HG02943 (cell line): ENCODE results near the gene OLIG1.

ENCODE experiments used
- ATAC-seq: cut with Tn5 transposase; IDR thresholded peaks from one replicate; pipeline ENCODE4 v1.9.1; 2021; ENCODE audit warnings: mild to moderate bottlenecking, low read depth, moderate library complexity; ENCODE audit not compliant: unreplicated experiment

OLIG1 gene

GRCh38 chr21:33030633-33031032 lies 39.3 kb upstream of the OLIG1 start:
- no peak for ATAC-seq

GRCh38 chr21:33031152-33031911 lies 38.6 kb upstream of the OLIG1 start:
- no peak for ATAC-seq

GRCh38 chr21:33032434-33033047 lies 37.4 kb upstream of the OLIG1 start:
- ATAC-seq = no peak

GRCh38 chr21:33033094-33033951 lies 36.6 kb upstream of the OLIG1 start:
- no peak for ATAC-seq

GRCh38 chr21:33033961-33034413 lies 36.0 kb upstream of the OLIG1 start:
- no peak for ATAC-seq

- ATAC-seq = no peak
Measured at GRCh38 chr21:33035147-33035546, 34.8 kb upstream of the OLIG1 start.

- no peak for ATAC-seq
Measured at GRCh38 chr21:33036430-33037162, 33.3 kb upstream of the OLIG1 start.

- ATAC-seq = no peak
Measured at GRCh38 chr21:33037501-33037900, 32.4 kb upstream of the OLIG1 start.

- no peak for ATAC-seq
Measured at GRCh38 chr21:33039536-33039935, 30.4 kb upstream of the OLIG1 start.

GRCh38 chr21:33040215-33040614 lies 29.7 kb upstream of the OLIG1 start:
- ATAC-seq = no peak

GRCh38 chr21:33041981-33042380 lies 28.0 kb upstream of the OLIG1 start:
- ATAC-seq = no peak

- ATAC-seq = no peak
Measured at GRCh38 chr21:33042812-33043211, 27.1 kb upstream of the OLIG1 start.

- ATAC-seq = no peak
Measured at GRCh38 chr21:33046455-33046854, 23.5 kb upstream of the OLIG1 start.

GRCh38 chr21:33047231-33047630 lies 22.7 kb upstream of the OLIG1 start:
- no peak for ATAC-seq

- ATAC-seq = no peak
Measured at GRCh38 chr21:33051925-33052324, 18.0 kb upstream of the OLIG1 start.

GRCh38 chr21:33053951-33054350 lies 16.0 kb upstream of the OLIG1 start:
- ATAC-seq = no peak

- no peak for ATAC-seq
Measured at GRCh38 chr21:33055991-33056390, 13.9 kb upstream of the OLIG1 start.

GRCh38 chr21:33057385-33057940 lies 12.5 kb upstream of the OLIG1 start:
- no peak for ATAC-seq

- ATAC-seq = no peak
Measured at GRCh38 chr21:33058527-33058926, 11.4 kb upstream of the OLIG1 start.

- no peak for ATAC-seq
Measured at GRCh38 chr21:33058957-33059356, 11.0 kb upstream of the OLIG1 start.
